SK-N-SH treated with all-trans-retinoic acid at 6 μM for 48 hours (cell line): ENCODE results near the gene EFCAB12.

Experiments
- ATAC-seq: fragments of 200-7000 bp; cut with Tn5 transposase; 3 replicates; pipeline ENCODE4 v1.9.1; 2020; ENCODE audit warnings: mild to moderate bottlenecking, moderate library complexity
- BACH2 ChIP-seq: fragments of 250-450 bp; sonication (Bioruptor Pico); IDR thresholded peaks from 2 replicates; pipeline ENCODE4 v1.9.0; 2021; ENCODE audit warnings: mild to moderate bottlenecking, borderline replicate concordance
- CREB5 ChIP-seq: fragments of 250-450 bp; sonication (Bioruptor Pico); IDR thresholded peaks from 2 replicates; pipeline ENCODE4 v1.5.1; 2020; ENCODE audit warnings: low read depth, mild to moderate bottlenecking, moderate library complexity
- CSDC2 ChIP-seq: fragments of 250-450 bp; sonication (Bioruptor Pico); IDR thresholded peaks from 2 replicates; pipeline ENCODE4 v1.5.0; 2020; ENCODE audit warnings: mild to moderate bottlenecking, moderate library complexity
- GLIS3 ChIP-seq: fragments of 250-450 bp; sonication (Bioruptor Pico); IDR thresholded peaks from 2 replicates; pipeline ENCODE4 v1.5.0; 2020; ENCODE audit warnings: mild to moderate bottlenecking, moderate library complexity
- OSR1 ChIP-seq: fragments of 250-450 bp; sonication (Bioruptor Pico); IDR thresholded peaks from 2 replicates; pipeline ENCODE4 v1.8.0; 2022; ENCODE audit warnings: moderate library complexity, mild to moderate bottlenecking, inconsistent platforms
- PPARA ChIP-seq: fragments of 250-450 bp; sonication (Bioruptor Pico); IDR thresholded peaks from 2 replicates; pipeline ENCODE4 v1.5.0; 2020; ENCODE audit warnings: mild to moderate bottlenecking, borderline replicate concordance
- RARB ChIP-seq: fragments of 250-450 bp; sonication (Bioruptor Pico); IDR thresholded peaks from 2 replicates; pipeline ENCODE4 v1.8.0; 2021; ENCODE audit warnings: mild to moderate bottlenecking, moderate library complexity
- SNAI2 ChIP-seq: fragments of 250-450 bp; sonication (Bioruptor Pico); IDR thresholded peaks from 2 replicates; pipeline ENCODE4 v1.5.0; 2020; ENCODE audit warnings: mild to moderate bottlenecking, moderate library complexity
- TOX ChIP-seq: fragments of 250-450 bp; sonication (Bioruptor Pico); IDR thresholded peaks from 2 replicates; pipeline ENCODE4 v1.8.0; 2021; ENCODE audit warnings: mild to moderate bottlenecking, moderate library complexity, borderline replicate concordance
- ZFP3 ChIP-seq: fragments of 250-450 bp; sonication (Bioruptor Pico); IDR thresholded peaks from 2 replicates; pipeline ENCODE4 v1.5.0; 2020; ENCODE audit warnings: mild to moderate bottlenecking, moderate library complexity
- ZNF565 ChIP-seq: fragments of 450-650 bp; formaldehyde crosslinking; conservative IDR thresholded peaks from 2 replicates; pipeline ENCODE4 v1.5.0; 2020; ENCODE audit warnings: low read depth, mild to moderate bottlenecking, moderate library complexity
- ZNF70 ChIP-seq: fragments of 450-650 bp; formaldehyde crosslinking; IDR thresholded peaks from 2 replicates; pipeline ENCODE4 v1.5.0; 2020; ENCODE audit warnings: mild to moderate bottlenecking, moderate library complexity
- ZNF8 ChIP-seq: fragments of 450-650 bp; formaldehyde crosslinking; IDR thresholded peaks from 2 replicates; pipeline ENCODE4 v1.5.0; 2020; ENCODE audit warnings: mild to moderate bottlenecking, moderate library complexity
- TF ChIP-seq, protein P1 (sequence below): fragments of 250-450 bp; sonication (Bioruptor Pico); IDR thresholded peaks from 2 replicates; pipeline ENCODE4 v1.5.0; 2020; ENCODE audit warnings: mild to moderate bottlenecking, moderate library complexity
- TF ChIP-seq, protein P2 (sequence below): fragments of 250-450 bp; sonication (Bioruptor Pico); IDR thresholded peaks from 2 replicates; pipeline ENCODE4 v1.8.0; 2020; ENCODE audit warnings: mild to moderate bottlenecking, moderate library complexity, borderline replicate concordance
- TF ChIP-seq, protein P3 (sequence below): fragments of 250-450 bp; sonication (Bioruptor Pico); IDR thresholded peaks from 2 replicates; pipeline ENCODE4 v1.8.0; 2021; ENCODE audit warnings: low read depth, mild to moderate bottlenecking, moderate library complexity, borderline replicate concordance
- TF ChIP-seq, protein P4 (sequence below): fragments of 250-450 bp; sonication (Bioruptor Pico); IDR thresholded peaks from 2 replicates; pipeline ENCODE4 v1.5.1; 2021; ENCODE audit warnings: mild to moderate bottlenecking, moderate library complexity

EFCAB12 gene

DNA sequence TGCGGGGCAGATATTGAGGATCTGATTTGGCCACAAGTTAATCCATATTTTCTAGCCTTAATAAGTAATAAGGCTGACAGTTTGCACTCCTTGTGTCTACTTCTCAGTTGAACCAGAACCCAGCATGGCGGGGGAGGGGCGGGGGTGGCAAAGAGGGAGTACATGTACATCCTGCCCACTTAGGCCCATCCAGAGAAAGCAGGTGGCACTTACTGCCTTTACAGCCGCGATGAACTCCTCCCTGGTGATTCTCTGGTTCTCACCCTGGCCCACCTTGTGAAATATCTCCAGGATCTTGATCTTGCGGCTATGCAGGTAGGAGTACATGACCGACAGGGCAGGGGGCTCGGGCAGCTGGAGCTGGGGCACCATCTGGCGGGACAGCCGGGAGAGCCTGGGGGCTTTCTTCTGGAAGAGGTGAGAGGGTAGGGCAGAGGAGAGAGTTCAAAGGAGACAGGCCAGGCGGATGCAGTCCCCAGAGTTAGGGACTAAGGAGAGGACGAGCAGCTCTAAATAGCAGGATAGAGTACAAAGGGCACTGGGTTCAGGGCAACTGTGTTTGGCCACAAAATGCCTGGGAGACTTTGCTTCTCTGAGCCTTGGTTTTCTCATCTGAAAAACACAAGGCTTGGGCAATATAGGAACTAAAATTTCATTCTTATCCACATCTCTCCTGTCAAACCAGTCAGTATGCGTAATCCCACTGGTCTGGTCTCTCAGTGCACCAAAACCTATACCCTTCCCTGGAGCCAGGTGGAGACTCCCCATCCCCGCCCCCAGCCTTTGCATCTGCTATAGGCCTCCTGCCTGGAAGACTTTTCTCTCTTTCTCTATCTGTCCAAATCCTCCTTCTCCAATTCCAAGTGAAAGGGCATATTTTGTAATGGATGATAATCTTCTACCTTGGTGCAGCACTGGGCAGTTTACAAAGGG is 10.1 kb downstream of the EFCAB12 start:
- no peak for TF ChIP-seq BACH2 (CRISPR knock-in tag)
- TF ChIP-seq SNAI2 (CRISPR knock-in tag): no peak
- no peak for TF ChIP-seq CSDC2
- TF ChIP-seq RARB (CRISPR knock-in tag): no peak
- TF ChIP-seq TOX: no peak
- TF ChIP-seq OSR1: no peak
- no peak for ATAC-seq

DNA sequence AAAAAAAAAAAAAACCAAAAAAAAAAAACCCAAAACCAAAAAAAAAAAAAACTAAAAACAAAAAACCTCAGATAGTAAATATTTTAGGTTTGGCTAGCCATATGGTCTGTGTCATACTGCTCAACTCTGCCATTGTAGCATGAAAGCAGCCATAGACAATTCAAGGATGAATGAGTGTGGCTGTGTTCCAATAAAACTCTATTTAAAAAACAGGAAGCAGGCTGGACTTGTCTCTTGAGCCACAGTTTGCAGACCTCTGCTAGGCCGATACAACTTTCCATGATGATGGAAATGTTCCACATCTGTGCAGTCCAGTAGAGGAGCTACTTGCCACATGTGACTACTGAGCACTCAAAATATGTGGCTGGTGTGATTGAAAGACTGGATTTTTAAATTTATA is 11.1 kb downstream of the EFCAB12 start:
- TF ChIP-seq ZNF565 (CRISPR knock-in tag): no peak
- TF ChIP-seq ZFP3 (CRISPR knock-in tag): no peak
- TF ChIP-seq, protein P1, sequence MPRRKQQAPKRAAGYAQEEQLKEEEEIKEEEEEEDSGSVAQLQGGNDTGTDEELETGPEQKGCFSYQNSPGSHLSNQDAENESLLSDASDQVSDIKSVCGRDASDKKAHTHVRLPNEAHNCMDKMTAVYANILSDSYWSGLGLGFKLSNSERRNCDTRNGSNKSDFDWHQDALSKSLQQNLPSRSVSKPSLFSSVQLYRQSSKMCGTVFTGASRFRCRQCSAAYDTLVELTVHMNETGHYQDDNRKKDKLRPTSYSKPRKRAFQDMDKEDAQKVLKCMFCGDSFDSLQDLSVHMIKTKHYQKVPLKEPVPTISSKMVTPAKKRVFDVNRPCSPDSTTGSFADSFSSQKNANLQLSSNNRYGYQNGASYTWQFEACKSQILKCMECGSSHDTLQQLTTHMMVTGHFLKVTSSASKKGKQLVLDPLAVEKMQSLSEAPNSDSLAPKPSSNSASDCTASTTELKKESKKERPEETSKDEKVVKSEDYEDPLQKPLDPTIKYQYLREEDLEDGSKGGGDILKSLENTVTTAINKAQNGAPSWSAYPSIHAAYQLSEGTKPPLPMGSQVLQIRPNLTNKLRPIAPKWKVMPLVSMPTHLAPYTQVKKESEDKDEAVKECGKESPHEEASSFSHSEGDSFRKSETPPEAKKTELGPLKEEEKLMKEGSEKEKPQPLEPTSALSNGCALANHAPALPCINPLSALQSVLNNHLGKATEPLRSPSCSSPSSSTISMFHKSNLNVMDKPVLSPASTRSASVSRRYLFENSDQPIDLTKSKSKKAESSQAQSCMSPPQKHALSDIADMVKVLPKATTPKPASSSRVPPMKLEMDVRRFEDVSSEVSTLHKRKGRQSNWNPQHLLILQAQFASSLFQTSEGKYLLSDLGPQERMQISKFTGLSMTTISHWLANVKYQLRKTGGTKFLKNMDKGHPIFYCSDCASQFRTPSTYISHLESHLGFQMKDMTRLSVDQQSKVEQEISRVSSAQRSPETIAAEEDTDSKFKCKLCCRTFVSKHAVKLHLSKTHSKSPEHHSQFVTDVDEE (CRISPR knock-in tag): no peak
- no peak for TF ChIP-seq SNAI2 (CRISPR knock-in tag)
- TF ChIP-seq, all 23 proteins: peak for 0
- ATAC-seq: peak; percentile 60

- no peak for ATAC-seq
- TF ChIP-seq, protein P2, sequence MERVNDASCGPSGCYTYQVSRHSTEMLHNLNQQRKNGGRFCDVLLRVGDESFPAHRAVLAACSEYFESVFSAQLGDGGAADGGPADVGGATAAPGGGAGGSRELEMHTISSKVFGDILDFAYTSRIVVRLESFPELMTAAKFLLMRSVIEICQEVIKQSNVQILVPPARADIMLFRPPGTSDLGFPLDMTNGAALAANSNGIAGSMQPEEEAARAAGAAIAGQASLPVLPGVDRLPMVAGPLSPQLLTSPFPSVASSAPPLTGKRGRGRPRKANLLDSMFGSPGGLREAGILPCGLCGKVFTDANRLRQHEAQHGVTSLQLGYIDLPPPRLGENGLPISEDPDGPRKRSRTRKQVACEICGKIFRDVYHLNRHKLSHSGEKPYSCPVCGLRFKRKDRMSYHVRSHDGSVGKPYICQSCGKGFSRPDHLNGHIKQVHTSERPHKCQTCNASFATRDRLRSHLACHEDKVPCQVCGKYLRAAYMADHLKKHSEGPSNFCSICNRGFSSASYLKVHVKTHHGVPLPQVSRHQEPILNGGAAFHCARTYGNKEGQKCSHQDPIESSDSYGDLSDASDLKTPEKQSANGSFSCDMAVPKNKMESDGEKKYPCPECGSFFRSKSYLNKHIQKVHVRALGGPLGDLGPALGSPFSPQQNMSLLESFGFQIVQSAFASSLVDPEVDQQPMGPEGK (CRISPR knock-in tag): no peak
- TF ChIP-seq, protein P3, sequence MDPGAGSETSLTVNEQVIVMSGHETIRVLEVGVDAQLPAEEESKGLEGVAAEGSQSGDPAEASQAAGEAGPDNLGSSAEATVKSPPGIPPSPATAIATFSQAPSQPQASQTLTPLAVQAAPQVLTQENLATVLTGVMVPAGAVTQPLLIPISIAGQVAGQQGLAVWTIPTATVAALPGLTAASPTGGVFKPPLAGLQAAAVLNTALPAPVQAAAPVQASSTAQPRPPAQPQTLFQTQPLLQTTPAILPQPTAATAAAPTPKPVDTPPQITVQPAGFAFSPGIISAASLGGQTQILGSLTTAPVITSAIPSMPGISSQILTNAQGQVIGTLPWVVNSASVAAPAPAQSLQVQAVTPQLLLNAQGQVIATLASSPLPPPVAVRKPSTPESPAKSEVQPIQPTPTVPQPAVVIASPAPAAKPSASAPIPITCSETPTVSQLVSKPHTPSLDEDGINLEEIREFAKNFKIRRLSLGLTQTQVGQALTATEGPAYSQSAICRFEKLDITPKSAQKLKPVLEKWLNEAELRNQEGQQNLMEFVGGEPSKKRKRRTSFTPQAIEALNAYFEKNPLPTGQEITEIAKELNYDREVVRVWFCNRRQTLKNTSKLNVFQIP (CRISPR knock-in tag): no peak
- TF ChIP-seq ZNF565 (CRISPR knock-in tag): no peak
These were observed 12.0 kb downstream of the EFCAB12 start for GRCh38 chr3:129416415-129416814.

DNA sequence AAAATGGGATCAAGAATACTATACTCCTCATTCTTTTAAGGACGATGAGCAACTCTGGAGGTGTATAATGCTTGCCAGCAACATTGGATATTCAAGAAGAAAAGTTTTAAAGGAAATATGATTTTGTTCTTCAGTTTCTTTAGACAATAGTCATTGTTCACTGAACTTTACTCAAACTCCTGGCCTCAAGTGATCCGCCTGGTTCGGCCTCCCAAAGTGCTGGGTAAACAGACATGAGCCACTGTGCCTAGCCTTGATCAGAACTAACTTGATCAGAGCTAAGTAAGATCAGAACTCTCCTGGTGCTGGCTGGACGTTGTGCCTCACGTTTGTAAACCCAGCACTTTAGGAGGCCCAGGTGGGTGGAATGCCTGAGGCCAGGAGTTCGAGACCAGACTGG is 12.6 kb downstream of the EFCAB12 start:
- TF ChIP-seq TOX (no peak), GLIS3 (no peak), CSDC2 (no peak), SNAI2 (CRISPR knock-in tag) (no peak), PPARA (CRISPR knock-in tag) (no peak), ZNF8 (CRISPR knock-in tag) (no peak), ZFP3 (CRISPR knock-in tag) (no peak), ZNF70 (CRISPR knock-in tag) (no peak), ZNF565 (CRISPR knock-in tag) (no peak), CREB5 (no peak)
- TF ChIP-seq, protein P3 (CRISPR knock-in tag): no peak
- TF ChIP-seq, protein P1 (CRISPR knock-in tag): no peak
- TF ChIP-seq, protein P2 (CRISPR knock-in tag): no peak
- TF ChIP-seq, protein P4, sequence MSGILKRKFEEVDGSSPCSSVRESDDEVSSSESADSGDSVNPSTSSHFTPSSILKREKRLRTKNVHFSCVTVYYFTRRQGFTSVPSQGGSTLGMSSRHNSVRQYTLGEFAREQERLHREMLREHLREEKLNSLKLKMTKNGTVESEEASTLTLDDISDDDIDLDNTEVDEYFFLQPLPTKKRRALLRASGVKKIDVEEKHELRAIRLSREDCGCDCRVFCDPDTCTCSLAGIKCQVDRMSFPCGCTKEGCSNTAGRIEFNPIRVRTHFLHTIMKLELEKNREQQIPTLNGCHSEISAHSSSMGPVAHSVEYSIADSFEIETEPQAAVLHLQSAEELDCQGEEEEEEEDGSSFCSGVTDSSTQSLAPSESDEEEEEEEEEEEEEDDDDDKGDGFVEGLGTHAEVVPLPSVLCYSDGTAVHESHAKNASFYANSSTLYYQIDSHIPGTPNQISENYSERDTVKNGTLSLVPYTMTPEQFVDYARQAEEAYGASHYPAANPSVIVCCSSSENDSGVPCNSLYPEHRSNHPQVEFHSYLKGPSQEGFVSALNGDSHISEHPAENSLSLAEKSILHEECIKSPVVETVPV (CRISPR knock-in tag): no peak
- no peak for ATAC-seq
